MCF 10A (cell line): ENCODE data around the gene PPM1N. TPM values are rescaled to one million over a fixed set of nuclear protein-coding genes. Genes with fewer than 3 reads are reported as not detected.

Source experiments
- BruUV-seq: library from RNA; stranded (reverse); fragments of 400-500 nt; replicated peaks from 2 replicates; lab custom pipeline; 2021; lab: Mats Ljungman, UMichigan
- CTCF ChIA-PET: fragments of 300-600 bp; sonication (Branson Sonifier 250); formaldehyde crosslinking; extraction: SDS; loops from one replicate; lab custom pipeline; 2021; ENCODE audit warnings: antibody characterized with exemption, inconsistent platforms; lab: Yijun Ruan, JAX
- POLR2A ChIA-PET: fragments of 300-600, 350-650 bp; sonication (Branson Sonifier 250); formaldehyde crosslinking; extraction: SDS; loops from one replicate; lab custom pipeline; 2020; ENCODE audit warnings: antibody characterized with exemption, inconsistent platforms; lab: Yijun Ruan, JAX
- DNase-seq: peaks from one replicate; pipeline ENCODE4 v3.0.0-alpha.2; 2018; ENCODE audit not compliant: unreplicated experiment
- H3K27ac Mint-ChIP-seq: one replicate; pipeline ENCODE4 v1.8.0; 2022; ENCODE audit warnings: mild to moderate bottlenecking, low read depth, mixed read lengths; ENCODE audit not compliant: unreplicated experiment
- H3K27me3 Mint-ChIP-seq: one replicate; pipeline ENCODE4 v1.8.0; 2022; ENCODE audit warnings: mixed read lengths; ENCODE audit not compliant: insufficient read depth, unreplicated experiment
- H3K36me3 Mint-ChIP-seq: one replicate; pipeline ENCODE4 v1.8.0; 2022; ENCODE audit warnings: mild to moderate bottlenecking, moderate library complexity, mixed read lengths; ENCODE audit not compliant: insufficient read depth, unreplicated experiment
- H3K4me1 Mint-ChIP-seq: one replicate; pipeline ENCODE4 v1.8.0; 2022; ENCODE audit warnings: mixed read lengths; ENCODE audit not compliant: insufficient read depth, unreplicated experiment
- H3K4me3 Mint-ChIP-seq: one replicate; pipeline ENCODE4 v1.8.0; 2022; ENCODE audit warnings: mild to moderate bottlenecking, moderate library complexity, mixed read lengths; ENCODE audit not compliant: unreplicated experiment
- H3K9me3 Mint-ChIP-seq: one replicate; pipeline ENCODE4 v1.8.0; 2022; ENCODE audit warnings: mixed read lengths; ENCODE audit not compliant: unreplicated experiment
- intact Hi-C: fragments of 100-400 bp; cut with micrococcal nuclease; formaldehyde crosslinking; loops from 2 replicates; pipeline ENCODE4 v1.14.1; 2022
- total RNA-seq: library from RNA; stranded (reverse); gene quantifications from 2 replicates; pipeline ENCODE4 v1.2.3, GENCODE V29; 2022
- TF ChIP-seq, protein P1 (sequence below): fragments of 200-600 bp; IDR thresholded peaks from one replicate; pipeline ENCODE4 v1.8.0; 2022; ENCODE audit warnings: antibody characterized with exemption, mild to moderate bottlenecking; ENCODE audit not compliant: unreplicated experiment

PPM1N gene
- total RNA-seq, 1 experiment from 2014 or later, result 0.33 TPM

GRCh38 chr19:45506246-45506988, 8.2 kb downstream of the PPM1N start:
- TSS peak; percentile 64 for BruUV-seq
- Mint-ChIP-seq H3K9me3 (no peaks in the 10 kb centered on the region), H3K4me3 (peak overlapping the region; percentile 99), H3K36me3 (peaks cover 7% of the 10 kb centered on the region), H3K27ac (peak overlapping the region; percentile 91), H3K4me1 (peaks cover 26% of the 10 kb centered on the region), H3K27me3 (no peaks in the 10 kb centered on the region)
- peak; percentile 96 for DNase-seq
- intact Hi-C loops, result loop anchor here (5.0 kb wide), 2 partner anchors 61 to 136 kb away; no protein-coding TSS in a partner anchor
- TF ChIP-seq, protein P1, sequence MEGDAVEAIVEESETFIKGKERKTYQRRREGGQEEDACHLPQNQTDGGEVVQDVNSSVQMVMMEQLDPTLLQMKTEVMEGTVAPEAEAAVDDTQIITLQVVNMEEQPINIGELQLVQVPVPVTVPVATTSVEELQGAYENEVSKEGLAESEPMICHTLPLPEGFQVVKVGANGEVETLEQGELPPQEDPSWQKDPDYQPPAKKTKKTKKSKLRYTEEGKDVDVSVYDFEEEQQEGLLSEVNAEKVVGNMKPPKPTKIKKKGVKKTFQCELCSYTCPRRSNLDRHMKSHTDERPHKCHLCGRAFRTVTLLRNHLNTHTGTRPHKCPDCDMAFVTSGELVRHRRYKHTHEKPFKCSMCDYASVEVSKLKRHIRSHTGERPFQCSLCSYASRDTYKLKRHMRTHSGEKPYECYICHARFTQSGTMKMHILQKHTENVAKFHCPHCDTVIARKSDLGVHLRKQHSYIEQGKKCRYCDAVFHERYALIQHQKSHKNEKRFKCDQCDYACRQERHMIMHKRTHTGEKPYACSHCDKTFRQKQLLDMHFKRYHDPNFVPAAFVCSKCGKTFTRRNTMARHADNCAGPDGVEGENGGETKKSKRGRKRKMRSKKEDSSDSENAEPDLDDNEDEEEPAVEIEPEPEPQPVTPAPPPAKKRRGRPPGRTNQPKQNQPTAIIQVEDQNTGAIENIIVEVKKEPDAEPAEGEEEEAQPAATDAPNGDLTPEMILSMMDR, result no peak
- ChIA-PET POLR2A (interaction anchor here (0.5 to 2.3 kb wide), 7 partner anchors 10 to 328 kb away, joined by 3 to 10 read pairs (median 4); partner anchors contain the start of genes BLOC1S3, FOSB, QPCTL and RTN2), CTCF (interaction anchor here (0.6 to 2.0 kb wide), 5 partner anchors 11 to 135 kb away, joined by 3 to 10 read pairs (median 4); partner anchors contain the start of gene RTN2)

- ChIA-PET POLR2A (interaction anchor here (0.8 to 2.0 kb wide), 3 partner anchors 11 to 135 kb away, joined by 3 to 17 read pairs (median 4); partner anchors contain the start of gene PPP1R13L), CTCF (interaction anchor here (0.7 to 1.2 kb wide), 5 partner anchors 8 to 63 kb away, joined by 3 to 6 read pairs (median 4); no protein-coding TSS in a partner anchor)
- H3K27me3 Mint-ChIP-seq, result no peaks in the 10 kb centered on the region
- H3K4me3 Mint-ChIP-seq, result peak within 1 kb of the TSS; percentile 99
- intact Hi-C loops, result loop anchor here (1.0 to 5.0 kb wide), 3 partner anchors 16 to 135 kb away; no protein-coding TSS in a partner anchor
- DNase-seq, result peak; percentile 96
- peaks cover 26% of the 10 kb centered on the region for H3K4me1 Mint-ChIP-seq
- TF ChIP-seq, protein P1, result no peak
- BruUV-seq, result no TSS peak
- no peaks in the 10 kb centered on the region for H3K9me3 Mint-ChIP-seq
- peak within 1 kb of the TSS; percentile 91 for H3K27ac Mint-ChIP-seq
- H3K36me3 Mint-ChIP-seq, result peaks cover 7% of the 10 kb centered on the region
Observed at GRCh38 chr19:45506989-45507871, 9.0 kb downstream of the PPM1N start, which contains the start of gene VASP. VASP (plus strand) TSS chr19:45507479; CDS start chr19:45507772, 293 bp downstream.

GRCh38 chr19:45507872-45508416, 9.7 kb downstream of the PPM1N start:
- intact Hi-C loops, result loop anchor here (1.0 to 5.0 kb wide), 3 partner anchors 15 to 134 kb away; no protein-coding TSS in a partner anchor
- peak; percentile 35 for DNase-seq
- no peaks in the 10 kb centered on the region for H3K27me3 Mint-ChIP-seq
- TF ChIP-seq, protein P1, result no peak
- H3K27ac Mint-ChIP-seq, result peak overlapping the region; percentile 91
- no peaks in the 10 kb centered on the region for H3K9me3 Mint-ChIP-seq
- BruUV-seq, result TSS peak; percentile 46
- H3K4me3 Mint-ChIP-seq, result peak overlapping the region; percentile 99
- peaks cover 7% of the 10 kb centered on the region for H3K36me3 Mint-ChIP-seq
- ChIA-PET CTCF (interaction anchor here (0.6 to 1.2 kb wide), 7 partner anchors 8 to 62 kb away, joined by 3 to 6 read pairs (median 3); no protein-coding TSS in a partner anchor), POLR2A (interaction anchor here (0.8 to 2.0 kb wide), 8 partner anchors 12 to 134 kb away, joined by 3 to 17 read pairs (median 4); partner anchors contain the start of genes EML2, ERCC1 and PPP1R13L)
- peaks cover 26% of the 10 kb centered on the region for H3K4me1 Mint-ChIP-seq
